ENCODE measurements around the gene UFD1. TPM values are rescaled to one million over a fixed set of nuclear protein-coding genes. Genes with fewer than 3 reads are reported as not detected.

The UFD1 gene
- total and polyA plus RNA-seq, 2 of the 13 experiments (the other 11 are each of a cell fraction or from before 2014, with no cell fraction given) = 47.9 to 51.1 TPM

- ChIA-PET CTCF (ENCODE audit: low intra/inter-chr PET ratio, low total read pairs) (no interaction called here), POLR2A (no interaction called here)
- no peak for ATAC-seq
- Histone ChIP-seq H3K27ac (ENCODE audit: extremely low read length, insufficient read depth, low read length) (no peak overlapping the region), H4K20me1 (ENCODE audit: insufficient read depth, low read length) (no peaks in the 10 kb centered on the region), H3K4me1 (ENCODE audit: insufficient read depth, low read length) (no peaks in the 10 kb centered on the region), H3K4me2 (ENCODE audit: low read depth, low read length) (no peak overlapping the region), H3K36me3 (replicated peaks in 1 of 2; ENCODE audit: control insufficient read depth in 1 of 2, insufficient read depth in 2 of 2, low read length in 2 of 2) (peaks cover 6 to 49% of the 10 kb centered on the region in 2 experiments), H2AFZ (ENCODE audit: low read length) (no peak overlapping the region), H3K4me3 (replicated peaks in 1 of 3; ENCODE audit: insufficient read depth in 1 of 3, low read depth in 2 of 3, low read length in 3 of 3) (no peak overlapping the region), H3K79me2 (ENCODE audit: insufficient read depth, low read length) (no peaks in the 10 kb centered on the region), H3K9ac (ENCODE audit: insufficient read depth, low read depth, low read length) (no peak overlapping the region), H3K27me3 (ENCODE audit: control insufficient read depth in 1 of 2, insufficient read depth in 2 of 2, low read length in 2 of 2) (no peaks in the 10 kb centered on the region), H3K9me3 (ENCODE audit: low read length) (no peaks in the 10 kb centered on the region)
- in situ Hi-C loops (cut with HindIII; ENCODE audit: extremely low pct_ligation_motif_present, low pct_unique_long_range_greater_than_20kb) (loop anchor here (10.0 kb wide), 1 partner anchor 57 kb away; no protein-coding TSS in a partner anchor), intact Hi-C loops (cut with micrococcal nuclease; ENCODE audit: unreplicated experiment) (no loop called here)
- no peak for FAIRE-seq
- 100% methylated on average over 1 of the region's 2 CpGs for WGBS (ENCODE audit: low lambda C conversion rate)
- DNase-seq (ENCODE audit: low spot score) = no peak
- BruUV-seq (replicated peaks) = no TSS peak
- TF ChIP-seq RAD21 (CRISPR knock-in tag; IDR thresholded peaks at IDR 0.05) (no peak), ZBTB7B (CRISPR knock-in tag; IDR thresholded peaks at IDR 0.05) (no peak), CHD4 (IDR thresholded peaks at IDR 0.05; ENCODE audit: borderline replicate concordance, low read length) (no peak), ZNF34 (CRISPR knock-in tag; IDR thresholded peaks at IDR 0.05; ENCODE audit: borderline replicate concordance) (no peak), PITX1 (CRISPR knock-in tag; IDR thresholded peaks at IDR 0.05) (no peak)
Observed at GRCh38 chr22:19488285-19488684, 9.3 kb upstream of the UFD1 start.

- Histone ChIP-seq H3K27me3 (ENCODE audit: control insufficient read depth in 1 of 2, insufficient read depth in 2 of 2, low read length in 2 of 2) (no peaks in the 10 kb centered on the region; a peak in 1 of 5 replicates), H3K9ac (ENCODE audit: insufficient read depth, low read depth, low read length) (no peak overlapping the region), H3K79me2 (ENCODE audit: insufficient read depth, low read length) (peaks cover 11% of the 10 kb centered on the region), H4K20me1 (ENCODE audit: insufficient read depth, low read length) (no peaks in the 10 kb centered on the region), H3K4me2 (ENCODE audit: low read depth, low read length) (no peak overlapping the region), H3K9me3 (ENCODE audit: low read length) (no peaks in the 10 kb centered on the region), H3K27ac (ENCODE audit: extremely low read length, insufficient read depth, low read length) (no peak overlapping the region), H2AFZ (ENCODE audit: low read length) (no peak overlapping the region), H3K4me1 (ENCODE audit: insufficient read depth, low read length) (peaks cover 9% of the 10 kb centered on the region), H3K36me3 (replicated peaks in 1 of 2; ENCODE audit: control insufficient read depth in 1 of 2, insufficient read depth in 2 of 2, low read length in 2 of 2) (peaks cover 6 to 37% of the 10 kb centered on the region in 2 experiments), H3K4me3 (replicated peaks in 1 of 3; ENCODE audit: insufficient read depth in 1 of 3, low read depth in 2 of 3, low read length in 3 of 3) (no peak overlapping the region)
- POLR2A ChIA-PET = no interaction called here
- no peak for DNase-seq (ENCODE audit: low spot score)
- WGBS (ENCODE audit: low lambda C conversion rate) = 98% methylated on average over 7 of the region's 8 CpGs
- in situ Hi-C loops (cut with HindIII; ENCODE audit: extremely low pct_ligation_motif_present, low pct_unique_long_range_greater_than_20kb) (loop anchor here (5.0 to 10.0 kb wide), 2 partner anchors 61 to 144 kb away; no protein-coding TSS in a partner anchor), intact Hi-C loops (cut with micrococcal nuclease; ENCODE audit: unreplicated experiment) (no loop called here)
- FAIRE-seq = no peak
- no TSS peak for BruUV-seq (replicated peaks)
- no peak for ATAC-seq
- CTCF ChIA-PET (ENCODE audit: low intra/inter-chr PET ratio, low total read pairs) = no interaction called here
- TF ChIP-seq KMT2A (CRISPR knock-in tag; IDR thresholded peaks at IDR 0.05) = no peak
- TF ChIP-seq MEIS2 (CRISPR knock-in tag; IDR thresholded peaks at IDR 0.05) = no peak
- no peak for TF ChIP-seq TP53 (CRISPR knock-in tag; conservative IDR thresholded peaks at IDR 0.05)
- no peak for TF ChIP-seq SALL2 (CRISPR knock-in tag; IDR thresholded peaks at IDR 0.05)
- no peak for TF ChIP-seq ZNF484 (CRISPR knock-in tag; IDR thresholded peaks at IDR 0.05; ENCODE audit: borderline replicate concordance, low read depth)
- no peak for TF ChIP-seq ZNF782 (CRISPR knock-in tag; IDR thresholded peaks at IDR 0.05; ENCODE audit: borderline replicate concordance)
- TF ChIP-seq ZNF687 (CRISPR knock-in tag; IDR thresholded peaks at IDR 0.05) = no peak
- no peak for TF ChIP-seq HHEX (CRISPR knock-in tag; IDR thresholded peaks at IDR 0.05)
Observed at GRCh38 chr22:19483481-19484244, 4.7 kb upstream of the UFD1 start.

All from HepG2 (cell line).